T-helper 17 cell (primary cell): ENCODE data around the gene OPA3. TPM values are rescaled to one million over a fixed set of nuclear protein-coding genes. Genes with fewer than 3 reads are reported as not detected.

ENCODE experiments used
- ATAC-seq: fragments of 150-1000 bp; cut with Tn5 transposase; 2 replicates; pipeline ENCODE4 v1.10.0; 2021; ENCODE audit warnings: mild to moderate bottlenecking, moderate library complexity
- DNase-seq, 3 donors: peaks; one replicate each; pipeline versions ENCODE4 v3.0.0 to v3.0.0-alpha.2; 2020 to 2021
- H3K9me3 ChIP-seq: one replicate; pipeline ENCODE4 v1.7.0; 2013; ENCODE audit warnings: low read length, mild to moderate bottlenecking; ENCODE audit not compliant: control insufficient read depth, poor library complexity, severe bottlenecking
- H3K27ac Mint-ChIP-seq: one replicate; pipeline ENCODE4 v1.8.0; 2022; ENCODE audit warnings: mild to moderate bottlenecking, moderate library complexity, mixed read lengths
- H3K27me3 Mint-ChIP-seq: one replicate; pipeline ENCODE4 v1.8.0; 2022; ENCODE audit warnings: mixed read lengths
- H3K36me3 Mint-ChIP-seq: one replicate; pipeline ENCODE4 v1.8.0; 2022; ENCODE audit warnings: low read depth, mixed read lengths
- H3K4me1 Mint-ChIP-seq: one replicate; pipeline ENCODE4 v1.8.0; 2022; ENCODE audit warnings: mild to moderate bottlenecking, mixed read lengths
- H3K4me3 Mint-ChIP-seq: one replicate; pipeline ENCODE4 v1.8.0; 2022; ENCODE audit warnings: mild to moderate bottlenecking, moderate library complexity, mixed read lengths
- total RNA-seq, 4 donors: library from RNA in 2 of 4; stranded (reverse) in 2 of 4; gene quantifications; one replicate each; pipeline ENCODE4 v1.2.3 and lab custom pipeline; 2022 to 2026

The OPA3 gene
- total RNA-seq, 2 donors from 2014 or later = 8.3 to 9.4 TPM

DNA sequence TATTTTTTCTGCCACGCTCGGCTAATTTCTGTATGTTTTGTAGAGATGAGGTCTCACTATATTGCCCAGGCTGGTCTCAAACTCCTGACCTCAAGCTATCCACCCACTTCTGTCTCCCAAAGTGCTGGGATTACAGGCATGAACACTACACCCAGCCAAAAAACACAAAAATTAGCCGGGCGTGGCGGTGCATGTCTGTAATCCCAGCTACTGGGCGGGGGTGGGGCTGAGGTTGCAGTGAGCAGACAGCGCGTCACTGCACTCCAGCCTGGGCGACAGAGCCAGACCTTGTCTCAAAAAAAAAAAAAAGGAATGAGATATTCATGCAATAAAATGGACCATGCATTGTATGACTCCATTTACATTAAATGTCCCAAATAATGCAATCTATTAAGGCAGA is 45.1 kb downstream of the OPA3 start:
- H3K27me3 Mint-ChIP-seq = no peaks in the 10 kb centered on the region
- H3K27ac Mint-ChIP-seq = no peak overlapping the region
- no peaks in the 10 kb centered on the region for H3K36me3 Mint-ChIP-seq
- H3K9me3 ChIP-seq = no peaks in the 10 kb centered on the region
- no peak overlapping the region for H3K4me3 Mint-ChIP-seq
- no peak for DNase-seq
- H3K4me1 Mint-ChIP-seq = no peaks in the 10 kb centered on the region
- no peak for ATAC-seq

DNA sequence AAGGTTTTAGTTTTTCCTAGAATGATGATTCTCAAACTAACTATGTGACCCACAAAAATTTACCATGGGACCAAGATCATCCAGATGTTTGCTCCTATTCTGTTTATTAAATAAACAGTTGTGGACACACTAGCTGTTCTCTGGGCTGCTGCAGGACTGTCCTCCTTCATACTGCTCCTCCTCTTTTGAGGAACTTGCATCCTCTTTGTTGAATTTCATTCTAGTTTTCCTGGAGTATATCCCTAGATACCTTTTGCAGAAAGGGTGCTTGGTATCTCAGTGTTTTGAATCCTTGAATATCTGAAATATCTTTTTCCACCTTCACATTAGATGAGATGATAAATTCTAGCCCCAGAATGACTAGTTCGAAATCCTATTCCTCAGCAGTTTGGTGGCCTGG is 53.3 kb downstream of the OPA3 start:
- H3K27me3 Mint-ChIP-seq = no peaks in the 10 kb centered on the region
- H3K4me1 Mint-ChIP-seq = peaks cover 11% of the 10 kb centered on the region
- no peaks in the 10 kb centered on the region for H3K9me3 ChIP-seq
- no peak for DNase-seq
- H3K27ac Mint-ChIP-seq = no peak overlapping the region
- H3K4me3 Mint-ChIP-seq = no peak overlapping the region
- ATAC-seq = no peak
- H3K36me3 Mint-ChIP-seq = peaks cover 6% of the 10 kb centered on the region

DNA sequence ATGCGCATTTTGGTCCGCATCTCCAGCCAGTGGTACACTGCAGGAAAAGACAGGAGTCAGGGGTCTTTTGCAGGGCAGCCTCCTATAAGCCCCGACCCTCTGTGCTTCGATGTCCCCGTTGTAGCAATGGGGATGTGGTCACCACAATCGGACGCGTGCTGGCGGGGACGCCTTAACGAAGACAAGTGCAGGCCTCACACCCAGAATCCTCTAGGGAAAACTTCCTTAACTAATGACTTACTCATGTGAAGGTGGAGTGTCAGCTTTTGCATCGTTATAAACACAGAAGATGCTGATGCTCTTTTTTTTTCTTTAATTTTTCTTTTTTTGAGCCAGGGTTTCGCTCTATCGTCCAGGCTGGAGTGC is 55.2 kb downstream of the OPA3 start:
- no peaks in the 10 kb centered on the region for H3K9me3 ChIP-seq
- Mint-ChIP-seq H3K27me3 (no peaks in the 10 kb centered on the region), H3K4me3 (peak overlapping the region; percentile 39), H3K36me3 (peaks cover 6% of the 10 kb centered on the region), H3K27ac (no peak overlapping the region), H3K4me1 (peaks cover 11% of the 10 kb centered on the region)
- ATAC-seq (no peak), DNase-seq (no peak)

DNA sequence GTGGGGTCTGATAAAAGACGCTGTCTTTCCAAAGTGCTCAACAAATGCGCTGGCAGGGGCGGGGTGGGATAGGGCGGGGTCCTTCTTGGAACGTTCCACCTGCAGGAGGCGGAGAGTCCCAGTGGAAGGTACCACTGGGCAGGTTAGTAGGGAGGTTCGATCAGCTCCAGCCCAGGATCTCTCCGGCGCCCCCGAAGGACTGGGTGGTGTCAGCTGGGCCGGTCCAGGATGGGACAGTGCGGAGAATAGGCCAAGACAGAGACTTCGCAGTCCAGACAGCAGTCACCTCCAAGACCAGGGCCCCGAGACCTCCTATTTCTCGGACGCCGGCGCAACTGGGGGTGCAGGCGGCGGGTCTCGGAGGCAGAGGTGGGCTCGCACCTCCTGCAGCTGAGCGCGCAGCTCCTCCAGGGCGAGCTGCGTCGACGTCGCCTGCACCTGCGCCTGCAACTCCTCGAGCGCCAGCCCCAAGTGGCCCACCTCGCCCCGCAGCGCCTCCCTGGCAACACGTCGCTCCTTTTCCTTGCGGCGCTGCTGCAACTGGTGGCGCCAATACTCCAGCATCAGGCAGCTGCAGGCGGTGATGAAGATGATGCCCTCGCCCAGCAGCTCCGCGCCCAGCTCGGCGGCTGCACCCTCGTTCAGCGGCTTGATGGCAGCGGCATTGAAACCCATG is 55.7 kb downstream of the OPA3 start:
- Mint-ChIP-seq H3K27me3 (no peaks in the 10 kb centered on the region), H3K36me3 (peaks cover 6% of the 10 kb centered on the region), H3K4me3 (peak overlapping the region; percentile 39), H3K4me1 (peaks cover 11% of the 10 kb centered on the region), H3K27ac (peak overlapping the region; percentile 81)
- H3K9me3 ChIP-seq = no peaks in the 10 kb centered on the region
- DNase-seq (no peak), ATAC-seq (peak; percentile 41)

DNA sequence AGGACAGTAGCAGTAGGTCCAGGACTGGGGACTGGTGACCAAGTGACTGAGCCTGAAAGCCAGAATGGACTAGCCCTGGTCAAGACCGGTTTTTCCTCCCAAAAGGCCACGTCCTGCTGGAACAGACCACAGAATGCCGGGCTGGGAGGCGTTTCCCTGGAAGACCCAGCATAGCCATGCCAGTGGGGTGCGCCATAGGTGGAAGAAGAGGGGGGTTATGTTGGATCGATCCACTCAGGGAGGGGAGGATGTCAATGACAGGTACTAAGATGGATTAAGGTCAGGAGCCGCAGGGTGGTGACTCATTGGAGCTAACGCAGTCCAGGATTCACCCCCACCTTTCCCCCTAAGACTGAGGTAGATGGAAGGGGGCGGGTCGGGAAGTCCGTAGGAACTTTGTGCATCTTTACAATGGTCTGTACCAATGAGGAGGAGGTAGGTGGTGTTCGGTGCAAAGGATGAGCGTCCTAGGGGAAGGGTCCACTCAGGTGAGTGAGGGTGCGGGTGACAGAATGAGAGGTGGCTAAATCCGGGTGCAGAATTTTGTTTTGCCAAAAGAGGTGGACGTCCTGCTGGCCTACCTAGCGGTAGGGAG is 56.4 kb downstream of the OPA3 start:
- peak overlapping the region; percentile 81 for H3K27ac Mint-ChIP-seq
- no peak for ATAC-seq
- no peaks in the 10 kb centered on the region for H3K27me3 Mint-ChIP-seq
- no peaks in the 10 kb centered on the region for H3K9me3 ChIP-seq
- H3K4me1 Mint-ChIP-seq = peaks cover 16% of the 10 kb centered on the region
- peak overlapping the region; percentile 73 for H3K4me3 Mint-ChIP-seq
- H3K36me3 Mint-ChIP-seq = peaks cover 9% of the 10 kb centered on the region
- DNase-seq = no peak

DNA sequence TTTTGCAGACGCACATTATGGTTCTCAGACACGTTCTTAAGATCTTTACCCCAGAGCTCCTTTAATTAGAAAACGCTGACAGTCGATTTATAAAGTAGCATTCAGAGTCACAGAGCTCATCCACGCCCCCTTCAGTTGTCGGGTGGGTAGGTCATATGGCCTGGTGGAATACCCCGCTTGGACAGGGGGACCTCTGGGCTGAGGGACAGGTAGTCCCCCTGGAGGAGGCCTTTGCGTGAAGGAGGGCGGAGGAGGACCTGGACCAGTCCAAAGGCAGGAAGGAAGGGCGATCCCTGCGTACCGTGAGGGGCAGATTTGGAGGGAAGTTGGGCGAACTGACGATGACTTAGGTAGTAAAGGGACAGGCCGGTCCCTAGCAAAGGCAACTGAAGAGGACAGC is 56.9 kb downstream of the OPA3 start:
- Mint-ChIP-seq H3K36me3 (peaks cover 9% of the 10 kb centered on the region), H3K27ac (peak overlapping the region; percentile 81), H3K4me3 (peak overlapping the region; percentile 31), H3K27me3 (no peaks in the 10 kb centered on the region), H3K4me1 (peaks cover 16% of the 10 kb centered on the region)
- no peak for DNase-seq
- no peaks in the 10 kb centered on the region for H3K9me3 ChIP-seq
- no peak for ATAC-seq

DNA sequence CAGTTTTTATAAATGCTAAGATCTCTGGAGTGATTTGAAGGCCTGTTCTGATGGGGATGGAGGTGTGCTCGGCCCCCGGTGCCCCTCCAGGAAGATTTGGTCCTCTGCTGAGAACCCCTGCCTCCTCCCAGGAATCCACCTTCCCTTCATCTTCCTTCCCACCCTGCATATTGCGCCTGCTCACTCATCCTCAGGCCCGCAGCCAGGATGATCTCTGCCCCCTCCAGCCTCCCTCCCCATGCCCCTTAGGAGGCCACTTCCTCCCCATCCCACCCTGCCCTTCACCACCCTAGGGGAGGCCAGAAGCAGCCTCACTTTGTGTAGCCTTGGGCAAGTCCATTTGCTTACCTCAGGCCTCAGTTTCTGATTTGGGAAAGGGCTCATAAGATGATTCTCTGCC is 57.6 kb downstream of the OPA3 start:
- Mint-ChIP-seq H3K27me3 (no peaks in the 10 kb centered on the region), H3K4me3 (no peak overlapping the region), H3K27ac (peak overlapping the region; percentile 81), H3K36me3 (peaks cover 9% of the 10 kb centered on the region), H3K4me1 (peaks cover 16% of the 10 kb centered on the region)
- ATAC-seq (no peak), DNase-seq (no peak)
- H3K9me3 ChIP-seq = no peaks in the 10 kb centered on the region

DNA sequence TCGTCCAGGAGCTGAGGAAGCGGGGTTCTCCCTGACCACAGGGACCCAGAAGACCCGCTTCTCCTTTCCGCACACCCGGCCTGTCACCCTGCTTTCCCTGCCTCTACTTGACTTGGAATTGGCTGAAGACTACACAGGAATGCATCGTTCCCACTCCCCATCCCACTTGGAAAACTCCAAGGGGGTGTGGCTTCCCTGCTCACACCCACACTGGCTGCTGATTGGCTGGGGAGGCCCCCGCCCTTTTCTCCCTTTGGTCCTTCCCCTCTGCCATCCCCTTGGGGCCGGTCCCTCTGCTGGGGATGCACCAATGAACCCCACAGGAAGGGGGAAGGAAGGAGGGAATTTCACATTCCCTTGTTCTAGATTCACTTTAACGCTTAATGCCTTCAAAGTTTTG is 58.5 kb downstream of the OPA3 start:
- no peak overlapping the region for H3K27ac Mint-ChIP-seq
- H3K9me3 ChIP-seq = no peaks in the 10 kb centered on the region
- no peaks in the 10 kb centered on the region for H3K27me3 Mint-ChIP-seq
- H3K4me1 Mint-ChIP-seq = peaks cover 16% of the 10 kb centered on the region
- peaks cover 9% of the 10 kb centered on the region for H3K36me3 Mint-ChIP-seq
- H3K4me3 Mint-ChIP-seq = no peak overlapping the region
- ATAC-seq (no peak), DNase-seq (no peak)

DNA sequence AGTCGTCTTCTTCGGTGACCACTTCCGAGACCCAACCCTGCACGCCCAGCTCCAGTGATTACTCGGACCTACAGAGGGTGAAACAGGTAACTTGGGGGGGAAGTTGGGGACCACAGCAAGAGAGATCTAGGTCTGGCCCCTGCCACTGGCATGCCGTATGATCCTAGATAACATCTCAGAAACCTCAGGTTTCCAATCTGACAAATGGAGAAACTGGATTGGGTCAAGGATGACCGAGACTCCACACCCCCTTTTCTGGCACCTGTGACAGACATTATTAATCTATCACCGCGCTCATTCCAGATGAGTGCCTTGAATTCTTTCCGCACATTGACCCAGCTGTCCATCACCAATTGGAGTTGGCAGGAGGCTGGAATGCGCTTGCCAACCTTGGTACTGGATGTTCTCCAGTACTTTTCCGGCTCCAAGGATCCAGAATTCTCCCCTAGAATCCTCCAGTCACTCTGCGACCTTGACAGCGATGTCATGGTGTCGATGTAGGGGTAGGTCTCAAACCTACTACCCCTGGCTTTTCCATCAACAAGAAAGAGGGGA is 60.0 kb downstream of the OPA3 start:
- peaks cover 9% of the 10 kb centered on the region for H3K36me3 Mint-ChIP-seq
- peaks cover 16% of the 10 kb centered on the region for H3K4me1 Mint-ChIP-seq
- ATAC-seq = no peak
- no peak overlapping the region for H3K4me3 Mint-ChIP-seq
- no peaks in the 10 kb centered on the region for H3K27me3 Mint-ChIP-seq
- no peak for DNase-seq
- H3K27ac Mint-ChIP-seq = no peak overlapping the region
- no peaks in the 10 kb centered on the region for H3K9me3 ChIP-seq

DNA sequence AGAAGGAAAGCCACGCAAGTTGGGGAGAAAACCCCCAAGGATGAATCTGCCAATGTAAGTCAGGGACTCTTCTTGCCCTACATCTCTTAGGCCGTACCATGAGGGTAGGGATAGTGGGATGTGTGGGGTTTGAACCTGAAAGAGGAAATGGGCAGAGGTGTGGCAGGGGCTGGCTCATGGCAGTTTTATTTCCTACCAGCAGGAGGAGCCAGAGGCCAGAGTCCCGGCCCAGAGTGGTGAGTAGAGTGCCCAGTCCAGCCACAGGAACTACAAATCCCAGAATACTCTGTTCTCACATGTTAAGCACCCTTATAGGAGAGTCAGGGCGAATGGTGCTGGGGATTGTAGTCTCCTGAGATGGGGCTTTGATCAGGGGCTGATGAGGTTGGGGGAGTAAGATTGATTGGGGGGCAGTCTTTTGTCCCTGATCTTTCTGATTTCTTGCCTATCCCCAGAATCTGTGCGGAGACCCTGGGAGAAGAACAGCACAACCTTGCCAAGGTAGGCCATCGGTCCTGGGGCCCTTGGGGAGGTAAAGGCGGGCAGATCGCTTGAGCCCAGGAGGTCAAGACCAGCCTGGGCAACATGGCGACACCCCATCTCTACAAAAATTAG is 60.9 kb downstream of the OPA3 start:
- Mint-ChIP-seq H3K27ac (peak overlapping the region; percentile 73), H3K4me3 (no peak overlapping the region), H3K27me3 (no peaks in the 10 kb centered on the region), H3K36me3 (peaks cover 9% of the 10 kb centered on the region), H3K4me1 (peaks cover 16% of the 10 kb centered on the region)
- peak in 2 of 3 donors; percentile 59 to 67 for DNase-seq
- peak; percentile 100 for ATAC-seq
- no peaks in the 10 kb centered on the region for H3K9me3 ChIP-seq

DNA sequence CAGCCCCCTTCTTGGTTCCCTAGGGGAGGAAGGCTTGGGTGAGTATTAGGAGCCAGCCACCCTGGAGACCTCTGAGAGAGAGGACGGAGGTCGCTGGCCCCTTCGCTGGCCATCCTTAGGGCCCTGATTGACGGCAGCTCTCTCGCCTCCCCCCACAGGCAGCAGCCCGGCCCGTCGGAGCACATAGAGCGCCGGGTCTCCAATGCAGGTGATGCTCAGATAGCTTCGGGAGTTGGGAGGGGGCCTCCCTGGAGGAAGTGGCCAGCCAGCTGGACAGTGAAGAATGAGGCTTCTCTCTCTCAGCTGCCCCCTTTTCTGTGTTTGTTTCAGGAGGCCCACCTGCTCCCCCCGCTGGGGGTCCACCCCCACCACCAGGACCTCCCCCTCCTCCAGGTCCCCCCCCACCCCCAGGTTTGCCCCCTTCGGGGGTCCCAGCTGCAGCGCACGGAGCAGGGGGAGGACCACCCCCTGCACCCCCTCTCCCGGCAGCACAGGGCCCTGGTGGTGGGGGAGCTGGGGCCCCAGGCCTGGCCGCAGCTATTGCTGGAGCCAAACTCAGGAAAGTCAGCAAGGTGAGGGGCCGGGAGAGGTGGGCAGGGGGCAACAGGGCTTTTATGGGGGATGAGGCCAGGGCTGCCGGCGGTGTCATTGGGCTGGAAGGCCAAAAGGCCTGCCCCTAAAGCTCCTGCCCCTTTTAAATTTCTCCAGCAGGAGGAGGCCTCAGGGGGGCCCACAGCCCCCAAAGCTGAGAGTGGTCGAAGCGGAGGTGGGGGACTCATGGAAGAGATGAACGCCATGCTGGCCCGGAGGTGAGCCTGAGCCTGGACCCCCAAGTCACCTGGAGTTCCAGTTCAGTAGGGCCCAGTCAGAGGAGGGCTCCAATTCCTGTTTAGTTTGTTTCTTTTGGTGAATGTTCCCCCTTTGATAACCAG is 62.3 kb downstream of the OPA3 start:
- Mint-ChIP-seq H3K27me3 (no peaks in the 10 kb centered on the region), H3K27ac (no peak overlapping the region), H3K36me3 (peaks cover 6% of the 10 kb centered on the region), H3K4me1 (peaks cover 8% of the 10 kb centered on the region), H3K4me3 (no peak overlapping the region)
- no peaks in the 10 kb centered on the region for H3K9me3 ChIP-seq
- ATAC-seq = no peak
- DNase-seq = no peak

DNA sequence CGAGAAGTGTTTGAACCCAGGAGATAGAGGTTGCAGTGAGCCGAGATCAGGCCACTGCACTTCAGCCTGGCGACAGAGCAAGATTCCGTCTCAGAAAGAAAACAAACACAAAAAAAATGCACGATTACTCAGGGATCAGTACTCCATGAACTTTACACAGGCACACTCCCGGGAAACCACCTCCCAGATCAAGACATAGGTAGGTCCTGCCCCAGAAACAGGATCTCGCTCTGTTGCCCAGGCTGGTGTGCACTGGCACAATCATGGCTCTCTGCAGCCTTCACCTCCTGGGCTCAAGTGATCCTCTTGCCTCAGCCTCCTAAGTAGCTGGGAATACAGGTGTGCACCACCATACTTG is 66.2 kb downstream of the OPA3 start:
- Mint-ChIP-seq H3K36me3 (peaks cover 5% of the 10 kb centered on the region), H3K27me3 (no peaks in the 10 kb centered on the region), H3K4me1 (peaks cover 26% of the 10 kb centered on the region), H3K27ac (no peak overlapping the region), H3K4me3 (no peak overlapping the region)
- ATAC-seq (no peak), DNase-seq (no peak)
- no peaks in the 10 kb centered on the region for H3K9me3 ChIP-seq
